GM19193 (cell line): ENCODE measurements around the gene ANKRD27.

Experiments used
- POLR2A ChIP-seq: IDR thresholded peaks from 4 replicates; pipeline ENCODE4 v1.6.1; 2011; ENCODE audit not compliant: insufficient read depth, insufficient read length; ENCODE audit errors: extremely low read depth

ANKRD27 gene

GRCh38 chr19:32580901-32581704 is 93.9 kb downstream of the ANKRD27 start, which contains the start of gene PDCD5:
Gene PDCD5, plus strand, starts transcription at chr19:32581190. Its CDS starts 72 bp downstream, at chr19:32581262.
- TF ChIP-seq POLR2A = peak; percentile 84

- no peak for TF ChIP-seq POLR2A
Measured at GRCh38 chr19:32580353-32580900, 94.6 kb downstream of the ANKRD27 start.

- no peak for TF ChIP-seq POLR2A
Measured at GRCh38 chr19:32576790-32577189, 98.2 kb downstream of the ANKRD27 start.

GRCh38 chr19:32573492-32573794 is 101.5 kb downstream of the ANKRD27 start:
- no peak for TF ChIP-seq POLR2A

- TF ChIP-seq POLR2A = no peak
Measured at GRCh38 chr19:32570081-32570785, 104.7 kb downstream of the ANKRD27 start.

GRCh38 chr19:32567486-32567885 is 107.5 kb downstream of the ANKRD27 start:
- no peak for TF ChIP-seq POLR2A

GRCh38 chr19:32566246-32566830 is 108.6 kb downstream of the ANKRD27 start:
- TF ChIP-seq POLR2A = no peak

- no peak for TF ChIP-seq POLR2A
Measured at GRCh38 chr19:32563761-32564160, 111.2 kb downstream of the ANKRD27 start.

- TF ChIP-seq POLR2A = no peak
Measured at GRCh38 chr19:32558607-32559228, 116.3 kb downstream of the ANKRD27 start.

GRCh38 chr19:32555786-32556185 is 119.2 kb downstream of the ANKRD27 start:
- TF ChIP-seq POLR2A = no peak

- no peak for TF ChIP-seq POLR2A
Measured at GRCh38 chr19:32550666-32551065, 124.3 kb downstream of the ANKRD27 start.
